ENCODE data around the gene GABRD.
"Not testable (repeated sequence)": the region's sequence is repeated elsewhere in the genome, so short reads cannot be mapped to it uniquely, and the experiment has no call there.

Gene GABRD

GRCh38 chr1:2019172-2019543, at the start of gene GABRD:
Gene GABRD (plus strand): TSS chr1:2019345. CDS start chr1:2019424, 79 bp downstream.
- DNase-seq: no peak

DNA sequence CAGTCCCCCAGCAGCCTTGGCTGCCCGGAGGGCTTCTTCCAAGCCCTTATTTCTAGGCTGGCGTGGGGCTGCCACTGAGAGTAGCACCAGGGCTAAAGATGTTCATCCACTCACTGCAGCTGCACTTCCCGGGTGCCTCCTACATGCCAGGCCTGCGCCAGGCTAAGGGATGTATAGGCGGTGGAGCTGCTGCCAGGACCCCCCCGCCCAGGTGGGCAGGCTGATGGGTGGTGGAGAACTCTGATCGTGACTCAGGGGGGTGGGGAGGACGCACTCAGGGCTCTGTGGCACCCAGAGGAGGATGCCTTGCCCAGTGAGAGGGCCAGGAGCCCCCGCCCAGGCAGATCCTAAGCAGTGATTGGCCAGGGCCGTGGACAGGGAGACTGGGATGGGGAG, 49.6 kb upstream of the GABRD start:
- no peak for DNase-seq

- no peak for DNase-seq
Observed at GRCh38 chr1:1969953-1970716, 49.0 kb upstream of the GABRD start.

DNA sequence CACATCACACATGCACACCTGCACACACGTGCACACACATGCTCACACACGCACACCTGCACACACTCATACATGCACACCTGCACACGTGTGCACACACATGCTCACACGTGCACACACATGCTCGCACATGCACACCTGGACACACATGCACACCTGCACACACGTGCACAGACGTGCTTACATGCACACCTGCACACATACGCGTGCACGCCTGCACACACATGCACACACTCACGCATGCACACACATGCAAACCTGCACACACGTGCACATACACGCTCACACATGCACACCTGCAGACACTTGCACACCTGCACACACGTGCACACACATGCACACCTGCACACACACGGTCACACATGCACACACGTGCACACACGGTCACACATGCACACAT, 48.1 kb upstream of the GABRD start:
- DNase-seq: no peak

DNA sequence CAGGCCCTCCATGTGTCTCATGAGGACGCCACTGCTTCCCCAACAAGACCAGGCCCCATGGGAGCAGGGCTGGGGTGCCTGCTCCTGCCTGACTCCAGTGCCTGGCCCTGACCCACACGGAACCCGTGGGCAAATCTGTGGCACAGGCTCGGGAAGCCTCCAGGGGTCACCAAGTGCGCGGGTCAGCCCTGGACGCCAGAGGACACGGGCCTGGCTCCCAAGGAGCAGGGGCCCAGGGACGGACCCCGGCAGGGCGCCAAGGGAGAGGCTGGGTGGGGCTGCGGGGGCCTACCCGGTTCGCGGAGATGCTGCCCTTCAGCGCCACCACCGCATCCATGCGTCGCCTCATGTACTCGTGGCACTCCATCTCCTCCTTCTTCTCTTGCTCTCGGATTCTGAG, 47.5 kb upstream of the GABRD start:
- no peak for DNase-seq

GRCh38 chr1:1972976-1973715, 46.0 kb upstream of the GABRD start:
- DNase-seq: no peak

DNA sequence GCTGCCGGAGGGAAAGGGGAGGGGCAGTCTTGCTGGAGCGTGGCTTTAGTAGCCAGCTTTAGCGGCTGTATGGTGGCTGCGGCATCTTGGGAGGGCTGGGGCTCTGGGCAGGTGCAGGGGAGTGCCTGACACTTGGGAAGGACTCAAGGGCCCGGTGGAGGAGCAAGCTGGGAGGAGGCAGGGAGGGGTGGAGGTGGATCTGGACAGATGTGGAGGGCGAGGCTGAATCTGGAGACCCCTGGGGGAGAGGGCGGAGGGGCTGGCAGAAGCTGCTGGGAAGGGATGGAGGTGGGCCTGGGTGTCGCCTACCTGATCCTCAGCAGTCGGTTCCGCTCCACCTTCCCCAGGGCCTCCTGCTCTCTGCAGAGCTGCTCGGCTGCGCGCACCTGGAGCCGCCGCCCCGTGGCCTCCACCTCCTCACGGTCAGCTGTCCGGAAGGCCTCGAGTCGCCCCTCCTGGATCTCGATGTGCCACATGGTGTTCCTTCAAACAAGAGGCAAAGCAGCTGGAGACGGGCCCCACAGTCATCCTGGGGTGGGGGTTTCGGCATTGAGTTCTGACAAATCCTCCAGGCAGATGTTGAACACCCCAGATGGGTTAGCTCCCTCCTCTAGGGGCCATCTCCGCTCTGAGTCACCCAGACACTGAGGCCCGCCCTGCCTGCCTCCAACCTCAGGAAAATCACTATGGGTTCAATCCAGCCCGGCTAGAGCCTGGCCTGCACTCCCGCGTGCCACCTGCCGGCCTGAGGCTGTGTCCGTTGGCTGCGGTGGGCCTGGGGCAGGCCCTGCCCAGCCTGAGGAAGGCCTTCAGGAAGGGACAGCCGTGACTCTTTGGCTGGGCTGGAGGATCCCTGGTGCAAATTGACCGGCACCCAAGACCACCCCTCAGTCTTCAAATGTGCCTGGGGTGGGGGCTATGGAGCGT, 45.2 kb upstream of the GABRD start:
- no peak for DNase-seq

GRCh38 chr1:1974834-1975233, 44.3 kb upstream of the GABRD start:
- DNase-seq: no peak

DNA sequence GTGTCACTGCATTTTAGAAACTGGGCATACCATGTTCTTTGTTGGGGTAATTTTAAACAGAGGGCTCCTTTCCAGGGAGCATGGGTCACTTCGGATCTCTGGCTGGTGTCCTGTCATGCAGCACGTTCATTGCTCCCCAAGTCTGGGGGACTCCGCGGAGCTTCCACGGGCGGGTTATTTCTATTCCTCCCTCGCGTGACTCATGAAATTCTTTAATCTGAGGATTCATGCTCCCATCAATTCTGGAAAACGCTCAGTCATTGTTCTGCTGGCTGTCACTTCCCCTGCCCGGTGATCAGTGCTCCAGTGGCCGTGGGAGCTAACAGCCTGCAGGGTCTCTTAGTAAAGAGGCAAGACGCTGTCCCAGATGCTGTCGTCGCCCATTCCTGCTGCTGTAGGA, 43.6 kb upstream of the GABRD start:
- no peak for DNase-seq

DNA sequence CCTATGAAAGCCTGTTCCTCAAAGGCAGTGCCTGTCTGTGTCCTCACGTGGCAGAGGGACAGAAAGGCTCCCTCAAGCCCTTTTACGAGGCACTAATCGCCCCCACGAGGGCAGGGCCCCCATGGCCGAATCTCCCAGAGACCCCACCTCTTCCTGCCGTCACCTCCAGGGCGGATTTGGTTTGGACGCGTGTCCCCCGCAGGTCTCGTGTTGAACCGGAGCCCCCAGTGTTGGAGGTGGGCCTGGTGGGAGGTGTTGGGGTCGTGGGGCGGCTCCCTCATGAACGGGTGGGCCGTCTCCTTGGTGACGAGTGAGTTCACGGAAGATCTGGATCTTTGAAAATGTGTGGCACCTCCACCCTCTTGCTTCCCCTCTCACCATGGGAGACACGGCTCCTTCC, 43.1 kb upstream of the GABRD start:
- DNase-seq: no peak

DNA sequence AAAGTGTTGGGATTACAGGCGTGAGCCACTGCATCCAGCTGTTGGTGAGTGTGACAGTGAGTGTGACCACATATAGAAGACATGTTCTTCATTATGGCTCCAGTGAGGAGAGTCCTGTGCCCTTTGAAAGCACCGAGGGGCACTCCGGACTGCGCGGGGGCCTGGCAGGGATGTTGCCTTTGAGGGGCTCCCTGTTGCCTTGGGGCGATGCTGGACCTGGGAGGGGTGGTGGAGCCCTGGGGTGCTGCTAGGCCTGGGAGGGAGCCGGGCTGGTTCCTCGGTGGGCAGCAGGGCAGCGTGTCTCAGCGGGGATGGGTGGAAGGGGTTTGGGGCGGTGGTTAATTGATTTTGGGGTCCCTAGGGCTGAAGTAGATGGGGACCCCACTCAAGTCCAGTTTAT, 41.0 kb upstream of the GABRD start:
- no peak for DNase-seq

GRCh38 chr1:1978690-1979481, 40.3 kb upstream of the GABRD start:
- DNase-seq: not testable (repeated sequence)

DNA sequence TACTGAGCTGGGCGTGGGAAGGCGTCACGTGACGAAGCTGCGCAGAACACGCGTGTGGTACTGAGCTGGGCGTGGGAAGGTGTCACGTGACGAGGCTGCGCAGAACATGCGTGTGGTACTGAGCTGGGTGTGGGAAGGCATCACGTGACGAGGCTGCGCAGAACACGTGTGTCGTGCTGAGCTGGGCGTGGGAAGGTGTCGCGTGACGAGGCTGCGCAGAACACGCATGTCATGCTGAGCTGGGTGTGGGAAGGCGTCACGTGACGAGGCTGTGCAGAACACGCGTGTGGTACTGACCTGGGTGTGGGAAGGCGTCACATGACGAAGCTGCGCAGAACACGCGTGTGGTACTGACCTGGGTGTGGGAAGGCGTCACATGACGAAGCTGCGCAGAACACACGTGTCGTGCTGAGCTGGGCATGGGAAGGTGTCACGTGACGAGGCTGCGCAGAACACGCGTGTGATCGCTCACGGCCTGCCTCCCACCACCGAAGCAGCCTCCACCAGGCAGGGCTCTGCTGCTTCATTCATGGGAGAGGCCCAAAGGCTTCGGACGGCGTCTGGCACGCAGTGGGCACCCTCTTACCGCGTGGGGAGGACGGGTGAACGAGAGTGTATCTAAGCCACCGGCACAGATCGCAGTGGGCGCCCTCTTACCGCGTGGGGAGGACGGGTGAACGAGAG, 39.5 kb upstream of the GABRD start:
- no peak for DNase-seq

DNA sequence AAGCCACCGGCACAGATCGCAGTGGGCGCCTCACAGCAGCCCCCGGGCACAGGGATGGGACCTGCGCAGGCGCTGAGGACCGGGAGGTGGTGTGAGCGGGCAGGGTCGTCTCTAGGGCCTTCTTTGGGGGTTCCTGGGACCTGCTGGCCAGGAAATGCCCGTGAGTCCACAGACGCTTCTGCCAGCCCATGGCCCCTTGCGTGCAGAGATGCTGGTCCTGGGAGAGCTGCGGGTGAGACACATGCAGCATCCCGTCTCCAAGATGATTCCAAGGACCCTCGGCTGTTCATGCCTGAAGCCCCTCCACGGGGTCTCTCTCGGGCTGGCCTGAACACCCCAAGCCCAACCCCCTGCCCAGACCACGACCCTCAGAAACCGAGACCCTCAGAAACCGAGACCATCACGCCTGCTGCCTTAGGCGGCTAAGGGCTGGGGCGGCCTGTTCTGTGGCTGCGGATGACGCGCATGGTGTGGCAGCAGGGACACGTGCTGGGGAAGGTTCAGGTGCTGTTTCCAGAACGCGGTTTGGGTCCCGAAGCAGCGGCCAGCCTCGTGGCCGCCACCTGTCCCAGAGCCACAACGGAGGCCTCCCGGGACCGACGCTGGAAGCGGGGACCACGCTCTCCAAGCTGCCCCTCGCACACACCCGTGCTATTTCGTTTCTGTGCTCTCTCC, 38.5 kb upstream of the GABRD start:
- no peak for DNase-seq

- DNase-seq: no peak
Observed at GRCh38 chr1:1981142-1981500, 38.0 kb upstream of the GABRD start.

DNA sequence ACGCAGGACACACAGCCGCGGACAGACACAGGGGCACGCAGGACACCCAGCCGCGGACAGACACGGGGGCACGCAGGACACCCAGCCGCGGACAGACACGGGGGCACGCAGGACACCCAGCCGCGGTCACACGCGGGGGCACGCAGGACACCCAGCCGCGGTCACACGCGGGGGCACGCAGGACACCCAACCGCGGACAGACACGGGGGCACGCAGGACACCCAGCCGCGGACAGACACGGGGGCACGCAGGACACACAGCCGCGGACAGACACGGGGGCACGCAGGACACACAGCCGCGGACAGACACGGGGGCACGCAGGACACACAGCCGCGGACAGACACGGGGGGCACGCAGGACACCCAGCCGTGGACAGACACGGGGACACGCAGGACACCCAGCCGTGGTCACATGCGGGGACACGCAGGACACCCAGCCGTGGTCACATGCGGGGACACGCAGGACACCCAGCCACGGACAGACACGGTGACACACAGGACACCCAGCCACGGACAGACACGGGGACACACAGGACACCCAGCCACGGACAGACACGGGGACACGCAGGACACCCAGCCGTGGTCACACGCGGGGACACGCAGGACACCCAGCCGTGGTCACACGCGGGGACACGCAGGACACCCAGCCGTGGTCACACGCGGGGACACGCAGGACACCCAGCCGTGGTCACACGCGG, 37.4 kb upstream of the GABRD start:
- not testable (repeated sequence) for DNase-seq

DNA sequence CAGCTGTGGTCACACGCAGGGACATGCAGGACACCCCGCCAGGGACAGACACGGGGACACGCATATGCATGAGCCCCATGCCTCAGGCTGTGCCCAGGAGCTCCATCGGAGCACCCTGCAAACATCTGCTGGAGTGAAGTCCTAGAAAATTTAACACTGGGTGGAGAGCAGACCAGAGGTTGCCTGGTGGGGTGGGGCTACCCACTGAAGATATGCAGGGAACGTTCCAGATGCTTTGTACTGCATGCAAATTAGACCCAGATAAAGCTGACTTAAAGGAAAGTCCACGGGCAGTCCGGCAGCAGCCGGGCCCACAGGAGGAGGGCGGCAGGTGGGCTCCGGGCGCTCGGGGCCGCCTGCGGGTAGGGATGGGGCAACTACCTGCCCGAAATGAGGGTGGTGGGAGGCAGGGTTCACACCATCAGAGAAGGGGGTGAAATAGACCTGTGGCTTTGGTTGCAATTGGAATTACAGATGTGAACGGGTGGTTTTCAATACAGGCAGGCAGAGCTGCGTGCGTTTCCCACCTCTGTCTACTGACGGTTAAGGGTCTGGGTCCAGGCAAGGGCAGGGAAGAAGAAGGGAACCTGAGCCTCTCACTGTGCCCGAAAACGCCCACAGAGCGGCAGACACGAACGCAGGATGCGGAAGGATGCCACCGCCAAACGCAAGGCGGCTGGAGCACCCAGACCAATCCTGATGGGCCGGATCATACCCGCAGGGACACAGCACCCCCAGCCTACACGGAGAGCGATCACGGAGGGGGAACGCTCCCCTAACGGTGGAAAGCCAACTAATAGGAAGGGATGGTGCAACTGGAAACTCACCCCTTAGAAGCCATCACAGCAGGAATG, 36.5 kb upstream of the GABRD start:
- DNase-seq: no peak

- no peak for DNase-seq
Observed at GRCh38 chr1:1984560-1985070, 34.5 kb upstream of the GABRD start.

GRCh38 chr1:1985375-1986050, 33.6 kb upstream of the GABRD start:
- DNase-seq: no peak
